Endodermal cell (in vitro differentiated cells): ENCODE data around the gene HPSE2. TPM values are rescaled to one million over a fixed set of nuclear protein-coding genes. Genes with fewer than 3 reads are reported as not detected.

Experiments
- DNase-seq: peaks from one replicate; pipeline ENCODE4 v3.0.0-alpha.2; 2017
- H3K27ac ChIP-seq: 2 replicates; pipeline ENCODE4 v1.5.1; 2013; ENCODE audit warnings: mild to moderate bottlenecking, low read depth, low read length, moderate library complexity
- H3K27me3 ChIP-seq: 2 replicates; pipeline ENCODE4 v1.6.1; 2013; ENCODE audit warnings: mild to moderate bottlenecking, low read length, moderate library complexity; ENCODE audit not compliant: insufficient read depth, control insufficient read depth, poor library complexity, severe bottlenecking
- H3K36me3 ChIP-seq: 2 replicates; pipeline ENCODE4 v1.7.0; 2013; ENCODE audit warnings: mild to moderate bottlenecking, low read length, moderate library complexity; ENCODE audit not compliant: control insufficient read depth, insufficient read depth
- H3K4me1 ChIP-seq: one replicate; pipeline ENCODE4 v1.7.0; 2013; ENCODE audit warnings: low read length; ENCODE audit not compliant: control insufficient read depth, insufficient read depth
- H3K4me3 ChIP-seq: 2 replicates; pipeline ENCODE4 v1.5.1; 2013; ENCODE audit warnings: mild to moderate bottlenecking, low read length, moderate library complexity
- H3K9ac ChIP-seq: 2 replicates; pipeline ENCODE4 v1.6.1; 2013; ENCODE audit warnings: mild to moderate bottlenecking, low read length, moderate library complexity; ENCODE audit not compliant: poor library complexity, severe bottlenecking; ENCODE audit errors: extremely low read depth
- H3K9me3 ChIP-seq: 2 replicates; pipeline ENCODE4 v1.6.1; 2013; ENCODE audit warnings: mild to moderate bottlenecking, low read length, moderate library complexity; ENCODE audit not compliant: control insufficient read depth
- H3K27ac Mint-ChIP-seq: 2 replicates; pipeline ENCODE4 v1.8.0; 2020; ENCODE audit warnings: mixed read lengths
- H3K27me3 Mint-ChIP-seq: 2 replicates; pipeline ENCODE4 v1.8.0; 2021; ENCODE audit warnings: mild to moderate bottlenecking, mixed read lengths; ENCODE audit not compliant: insufficient read depth
- H3K36me3 Mint-ChIP-seq: 2 replicates; pipeline ENCODE4 v1.8.0; 2020; ENCODE audit warnings: low read depth, mixed read lengths
- H3K4me1 Mint-ChIP-seq: 2 replicates; pipeline ENCODE4 v1.8.0; 2020; ENCODE audit warnings: mixed read lengths
- H3K4me3 Mint-ChIP-seq: 2 replicates; pipeline ENCODE4 v1.8.0; 2020; ENCODE audit warnings: mild to moderate bottlenecking, moderate library complexity, mixed read lengths
- H3K9me3 Mint-ChIP-seq: 2 replicates; pipeline ENCODE4 v1.8.0; 2020; ENCODE audit warnings: mild to moderate bottlenecking, mixed read lengths
- WGBS, 2 experiments: methylation state at CpG; one replicate each; pipeline versions ENCODE4 v1.1.5 to v1.1.7; 2013; ENCODE audit warnings: missing lambda C conversion rate in 2 of 2, mixed read lengths in 1 of 2; ENCODE audit not compliant: insufficient coverage in 1 of 2, insufficient read length in 1 of 2; 5-methylcytosine and 5-hydroxymethylcytosine counted together
- total RNA-seq, 2 donors: library from RNA; stranded (reverse); fragmentation: NEBNext Ultra II Directional in 1 of 2; extraction: Animal tissue kit (Norgen Biotek cat#: 25700) in 1 of 2; gene quantifications; 2 replicates in 1 of 2; 3 replicates in 1 of 2; pipeline ENCODE4 v1.2.1, GENCODE V29; 2021
- TF ChIP-seq, protein P1 (sequence below): fragments of 200-600 bp; sonication (generic); conservative IDR thresholded peaks from 2 replicates; pipeline ENCODE4 v1.5.0; 2021; ENCODE audit warnings: antibody characterized with exemption, mild to moderate bottlenecking

The HPSE2 gene
- total RNA-seq, 2 donors from 2014 or later = 0.07 to 0.11 TPM

DNA sequence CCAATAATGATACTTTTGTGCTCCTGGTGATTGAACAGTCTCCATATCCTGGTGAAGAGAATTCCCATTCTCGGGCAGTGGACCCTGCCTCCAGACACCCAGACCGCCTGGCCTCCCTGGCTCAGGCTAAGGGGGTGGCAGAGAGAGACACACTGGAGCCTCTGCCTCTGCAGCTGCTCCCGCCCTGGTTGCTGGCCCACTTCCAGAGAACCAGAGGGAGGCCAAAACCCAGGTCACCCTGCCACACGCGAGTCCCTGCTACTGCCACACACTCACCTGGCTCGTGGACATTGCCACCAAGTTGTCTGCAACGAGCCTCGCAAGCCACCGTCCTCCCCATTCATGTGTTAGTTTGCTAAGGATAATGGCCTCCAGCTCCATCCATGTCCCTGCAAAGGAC lies 221.8 kb downstream of the HPSE2 start:
- Histone ChIP-seq H3K4me1 (peaks cover 4% of the 10 kb centered on the region), H3K9me3 (no peaks in the 10 kb centered on the region), H3K36me3 (no peaks in the 10 kb centered on the region), H3K4me3 (no peak overlapping the region), H3K9ac (no peak overlapping the region), H3K27me3 (no peaks in the 10 kb centered on the region), H3K27ac (no peak overlapping the region)
- Mint-ChIP-seq H3K27me3 (peaks cover 2% of the 10 kb centered on the region), H3K36me3 (no peaks in the 10 kb centered on the region), H3K4me3 (no peak overlapping the region), H3K4me1 (peaks cover 2% of the 10 kb centered on the region), H3K9me3 (no peaks in the 10 kb centered on the region), H3K27ac (no peak overlapping the region)
- WGBS, 2 experiments = 91 to 93% methylated on average over 7 to 9 of the region's 9 CpGs
- DNase-seq = no peak
- TF ChIP-seq, protein P1, sequence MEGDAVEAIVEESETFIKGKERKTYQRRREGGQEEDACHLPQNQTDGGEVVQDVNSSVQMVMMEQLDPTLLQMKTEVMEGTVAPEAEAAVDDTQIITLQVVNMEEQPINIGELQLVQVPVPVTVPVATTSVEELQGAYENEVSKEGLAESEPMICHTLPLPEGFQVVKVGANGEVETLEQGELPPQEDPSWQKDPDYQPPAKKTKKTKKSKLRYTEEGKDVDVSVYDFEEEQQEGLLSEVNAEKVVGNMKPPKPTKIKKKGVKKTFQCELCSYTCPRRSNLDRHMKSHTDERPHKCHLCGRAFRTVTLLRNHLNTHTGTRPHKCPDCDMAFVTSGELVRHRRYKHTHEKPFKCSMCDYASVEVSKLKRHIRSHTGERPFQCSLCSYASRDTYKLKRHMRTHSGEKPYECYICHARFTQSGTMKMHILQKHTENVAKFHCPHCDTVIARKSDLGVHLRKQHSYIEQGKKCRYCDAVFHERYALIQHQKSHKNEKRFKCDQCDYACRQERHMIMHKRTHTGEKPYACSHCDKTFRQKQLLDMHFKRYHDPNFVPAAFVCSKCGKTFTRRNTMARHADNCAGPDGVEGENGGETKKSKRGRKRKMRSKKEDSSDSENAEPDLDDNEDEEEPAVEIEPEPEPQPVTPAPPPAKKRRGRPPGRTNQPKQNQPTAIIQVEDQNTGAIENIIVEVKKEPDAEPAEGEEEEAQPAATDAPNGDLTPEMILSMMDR = no peak

GRCh38 chr10:99010286-99010685 lies 225.4 kb downstream of the HPSE2 start:
- Histone ChIP-seq H3K4me3 (no peak overlapping the region), H3K4me1 (peaks cover 4% of the 10 kb centered on the region), H3K27ac (no peak overlapping the region), H3K27me3 (no peaks in the 10 kb centered on the region), H3K9ac (no peak overlapping the region), H3K9me3 (peaks cover 4% of the 10 kb centered on the region), H3K36me3 (no peaks in the 10 kb centered on the region)
- DNase-seq = no peak
- Mint-ChIP-seq H3K9me3 (peaks cover 7% of the 10 kb centered on the region), H3K27ac (no peak overlapping the region), H3K27me3 (peaks cover 2% of the 10 kb centered on the region), H3K4me1 (peaks cover 2% of the 10 kb centered on the region), H3K36me3 (no peaks in the 10 kb centered on the region), H3K4me3 (no peak overlapping the region)
- TF ChIP-seq, protein P1 = no peak

DNA sequence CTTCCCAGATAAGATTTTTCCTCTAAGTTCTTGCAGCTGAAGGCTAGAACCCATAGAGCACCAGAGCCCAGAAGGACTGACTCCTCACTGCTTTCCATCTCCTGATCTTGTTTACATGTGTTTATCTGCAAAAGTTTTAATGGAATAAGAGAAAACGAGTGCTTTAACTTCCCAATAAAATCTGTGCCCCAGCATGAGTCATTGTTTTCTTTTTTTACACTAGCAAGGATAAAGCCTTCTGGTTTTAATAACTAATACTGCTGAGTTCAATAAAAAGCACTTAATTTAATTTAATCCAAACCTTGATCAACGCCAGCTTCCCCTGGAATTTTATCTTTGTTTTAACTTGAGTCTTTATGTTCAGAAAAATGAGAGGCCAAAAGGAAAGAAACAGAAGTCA lies 227.6 kb downstream of the HPSE2 start:
- TF ChIP-seq, protein P1 = no peak
- no peak overlapping the region for H3K4me3 Mint-ChIP-seq
- DNase-seq = no peak
- Histone ChIP-seq H3K36me3 (no peaks in the 10 kb centered on the region), H3K9ac (no peak overlapping the region), H3K27ac (no peak overlapping the region), H3K27me3 (no peaks in the 10 kb centered on the region), H3K4me1 (peaks cover 4% of the 10 kb centered on the region), H3K4me3 (no peak overlapping the region), H3K9me3 (peaks cover 14% of the 10 kb centered on the region)
- H3K36me3 Mint-ChIP-seq = no peaks in the 10 kb centered on the region
- H3K9me3 Mint-ChIP-seq = peaks cover 12% of the 10 kb centered on the region
- H3K4me1 Mint-ChIP-seq = peaks cover 2% of the 10 kb centered on the region
- WGBS, 2 experiments = 85% methylated on average over 2 of the region's 2 CpGs; no CpG with 5 or more reads in 1 of the 2 experiments
- no peaks in the 10 kb centered on the region for H3K27me3 Mint-ChIP-seq
- no peak overlapping the region for H3K27ac Mint-ChIP-seq
